ENCODE data around the gene MYLK2. TPM values are rescaled to one million over a fixed set of nuclear protein-coding genes. Genes with fewer than 3 reads are reported as not detected.

The MYLK2 gene
- total RNA-seq, 4 donors from 2014 or later: not detected

GRCh38 chr20:31875671-31876070, 56.5 kb downstream of the MYLK2 start:
- TF ChIP-seq, protein P1, sequence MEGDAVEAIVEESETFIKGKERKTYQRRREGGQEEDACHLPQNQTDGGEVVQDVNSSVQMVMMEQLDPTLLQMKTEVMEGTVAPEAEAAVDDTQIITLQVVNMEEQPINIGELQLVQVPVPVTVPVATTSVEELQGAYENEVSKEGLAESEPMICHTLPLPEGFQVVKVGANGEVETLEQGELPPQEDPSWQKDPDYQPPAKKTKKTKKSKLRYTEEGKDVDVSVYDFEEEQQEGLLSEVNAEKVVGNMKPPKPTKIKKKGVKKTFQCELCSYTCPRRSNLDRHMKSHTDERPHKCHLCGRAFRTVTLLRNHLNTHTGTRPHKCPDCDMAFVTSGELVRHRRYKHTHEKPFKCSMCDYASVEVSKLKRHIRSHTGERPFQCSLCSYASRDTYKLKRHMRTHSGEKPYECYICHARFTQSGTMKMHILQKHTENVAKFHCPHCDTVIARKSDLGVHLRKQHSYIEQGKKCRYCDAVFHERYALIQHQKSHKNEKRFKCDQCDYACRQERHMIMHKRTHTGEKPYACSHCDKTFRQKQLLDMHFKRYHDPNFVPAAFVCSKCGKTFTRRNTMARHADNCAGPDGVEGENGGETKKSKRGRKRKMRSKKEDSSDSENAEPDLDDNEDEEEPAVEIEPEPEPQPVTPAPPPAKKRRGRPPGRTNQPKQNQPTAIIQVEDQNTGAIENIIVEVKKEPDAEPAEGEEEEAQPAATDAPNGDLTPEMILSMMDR (IDR thresholded peaks at IDR 0.05): no peak
- WGBS: 47% methylated on average over 2 of the region's 2 CpGs
- H3K27me3 ChIP-seq: no peaks in the 10 kb centered on the region
- no peaks in the 10 kb centered on the region for H3K36me3 ChIP-seq
- H3K4me3 ChIP-seq: no peak overlapping the region
- H3K27ac ChIP-seq: no peak overlapping the region
- H3K9me3 ChIP-seq: no peaks in the 10 kb centered on the region
- peaks cover 4% of the 10 kb centered on the region for H3K4me1 ChIP-seq
- DNase-seq (ENCODE audit: low spot score in 2 of 2): no peak

DNA sequence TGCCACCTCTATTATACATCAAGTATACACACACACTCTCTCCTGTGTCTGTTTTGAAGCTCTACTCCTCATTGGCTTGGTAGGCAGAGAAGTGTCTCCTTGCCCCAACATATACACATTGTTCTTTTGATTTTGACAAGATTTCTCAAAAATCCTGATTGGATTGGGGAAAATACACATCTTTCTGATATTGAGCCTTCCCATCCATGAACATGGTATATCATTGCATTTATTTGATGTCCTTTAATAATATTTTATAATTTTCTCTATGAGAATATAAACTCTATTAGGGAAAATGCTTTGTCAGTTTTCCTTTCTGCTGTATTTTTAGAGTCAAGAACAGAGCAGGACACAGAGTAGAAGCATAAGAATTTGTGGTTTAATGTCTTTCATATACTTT, 58.5 kb downstream of the MYLK2 start:
- Histone ChIP-seq H3K36me3 (no peaks in the 10 kb centered on the region), H3K9me3 (no peaks in the 10 kb centered on the region), H3K4me1 (no peaks in the 10 kb centered on the region), H3K27me3 (no peaks in the 10 kb centered on the region), H3K27ac (no peak overlapping the region), H3K4me3 (no peak overlapping the region)
- no peak for TF ChIP-seq POLR2AphosphoS5 (IDR thresholded peaks at IDR 0.05)
- TF ChIP-seq EP300 (IDR thresholded peaks at IDR 0.05): no peak
- DNase-seq (ENCODE audit: low spot score in 2 of 2): no peak

DNA sequence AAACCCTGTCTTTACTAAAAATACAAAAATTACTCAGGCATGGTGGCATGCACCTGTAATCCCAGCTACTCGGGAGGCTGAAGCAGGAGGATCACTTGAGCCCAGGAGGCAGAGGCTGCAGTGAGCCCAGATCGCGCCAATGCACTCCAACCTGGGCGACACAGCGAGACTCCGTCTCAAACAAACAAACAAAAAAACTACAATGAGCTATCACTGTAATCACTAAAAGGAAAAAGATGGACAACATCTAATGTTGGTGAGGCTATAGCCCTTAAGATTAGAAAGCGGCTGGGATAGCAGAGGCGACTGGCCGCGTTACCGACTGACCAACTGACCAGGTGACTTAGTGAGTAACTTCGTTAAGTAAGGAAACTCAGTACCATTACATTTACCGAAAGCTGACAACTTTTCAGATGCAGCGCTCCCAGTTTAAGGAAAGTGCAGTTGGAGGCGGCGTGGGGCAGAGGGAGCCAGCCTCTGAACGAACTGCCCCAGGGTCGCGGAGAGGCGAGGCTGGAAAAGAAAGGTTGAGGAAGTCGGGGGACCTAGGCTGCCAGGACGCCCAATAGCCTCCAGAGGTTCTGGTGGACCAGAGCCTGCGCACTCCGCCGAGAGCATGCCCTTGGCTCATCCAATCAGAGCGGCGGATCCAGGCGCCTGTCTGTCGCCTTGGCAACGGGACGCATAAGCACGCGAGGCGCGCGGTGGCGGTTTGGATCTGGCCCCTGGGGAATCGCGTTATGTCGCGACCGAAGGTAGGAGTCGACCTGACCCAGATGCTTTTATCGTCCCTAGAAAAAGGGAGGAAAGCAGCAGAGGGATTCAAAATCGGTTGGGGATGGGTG, 60.2 kb downstream of the MYLK2 start:
- no peaks in the 10 kb centered on the region for H3K36me3 ChIP-seq
- peak; percentile 96 for DNase-seq (ENCODE audit: low spot score in 2 of 2)
- H3K4me1 ChIP-seq: no peaks in the 10 kb centered on the region
- TF ChIP-seq EP300 (IDR thresholded peaks at IDR 0.05) (no peak), POLR2A (IDR thresholded peaks at IDR 0.05) (no peak), POLR2AphosphoS5 (IDR thresholded peaks at IDR 0.05) (no peak)
- TF ChIP-seq, protein P1 (IDR thresholded peaks at IDR 0.05): no peak
- peak overlapping the region; percentile 1 for H3K27ac ChIP-seq
- 15% methylated on average over 27 of the region's 45 CpGs for WGBS
- H3K27me3 ChIP-seq: no peaks in the 10 kb centered on the region
- peak overlapping the region; percentile 51 for H3K4me3 ChIP-seq
- no peaks in the 10 kb centered on the region for H3K9me3 ChIP-seq

GRCh38 chr20:31881945-31882344, 62.8 kb downstream of the MYLK2 start:
- no peaks in the 10 kb centered on the region for H3K4me1 ChIP-seq
- H3K27ac ChIP-seq: no peak overlapping the region
- H3K27me3 ChIP-seq: no peaks in the 10 kb centered on the region
- no peak for DNase-seq (ENCODE audit: low spot score in 2 of 2)
- no peaks in the 10 kb centered on the region for H3K36me3 ChIP-seq
- no peak overlapping the region for H3K4me3 ChIP-seq
- TF ChIP-seq POLR2A (IDR thresholded peaks at IDR 0.05) (no peak), EP300 (IDR thresholded peaks at IDR 0.05) (no peak), POLR2AphosphoS5 (IDR thresholded peaks at IDR 0.05) (no peak)
- TF ChIP-seq, protein P1 (IDR thresholded peaks at IDR 0.05): no peak
- no peaks in the 10 kb centered on the region for H3K9me3 ChIP-seq
- 72% methylated on average over 5 of the region's 5 CpGs for WGBS

GRCh38 chr20:31883829-31884228, 64.7 kb downstream of the MYLK2 start:
- no peak overlapping the region for H3K4me3 ChIP-seq
- no peaks in the 10 kb centered on the region for H3K9me3 ChIP-seq
- H3K4me1 ChIP-seq: no peaks in the 10 kb centered on the region
- TF ChIP-seq POLR2A (IDR thresholded peaks at IDR 0.05) (no peak), EP300 (IDR thresholded peaks at IDR 0.05) (no peak), POLR2AphosphoS5 (IDR thresholded peaks at IDR 0.05) (no peak)
- TF ChIP-seq, protein P1 (IDR thresholded peaks at IDR 0.05): no peak
- no peaks in the 10 kb centered on the region for H3K27me3 ChIP-seq
- H3K36me3 ChIP-seq: no peaks in the 10 kb centered on the region
- no peak for DNase-seq (ENCODE audit: low spot score in 2 of 2)
- H3K27ac ChIP-seq: no peak overlapping the region

Other genes with a start within 250 kb of the MYLK2 start
- 100 to 1,000 TPM; 335 to 766 (median 507) TPM for gene ID1, start 214.1 kb upstream of the MYLK2 start, total RNA-seq
- gene COX4I2, start 181.4 kb upstream of the MYLK2 start, total RNA-seq: 1 to 10 TPM in 1 of 4 donors, not detected in 3; 2.7 TPM
- gene BCL2L1, start 96.5 kb upstream of the MYLK2 start, total RNA-seq: 100 to 1,000 TPM; 104 to 120 (median 107) TPM
- 10 to 100 TPM in 2 of 4 donors, 1 to 10 TPM in 2; 4.4 to 11.2 (median 9.7) TPM for gene TPX2, start 80.1 kb upstream of the MYLK2 start, total RNA-seq
- gene FOXS1, start 26.2 kb downstream of the MYLK2 start, total RNA-seq: not detected
- 1 to 10 TPM in 3 of 4 donors, not detected in 1; 1.1 to 2.4 (median 1.1) TPM for gene DUSP15, start 51.2 kb downstream of the MYLK2 start, total RNA-seq
- under 1 TPM in 2 of 4 donors, not detected in 2; 0.49 to 0.68 TPM for gene TTLL9, start 51.3 kb downstream of the MYLK2 start, total RNA-seq
- 10 to 100 TPM in 1 of 4 donors, 1 to 10 TPM in 3; 5.1 to 12.3 (median 7.8) TPM for gene PDRG1, start 132.7 kb downstream of the MYLK2 start, total RNA-seq
- not detected for gene XKR7, start 148.8 kb downstream of the MYLK2 start, total RNA-seq
- 1 to 10 TPM in 3 of 4 donors, under 1 TPM in 1; 0.62 to 3.4 (median 1.4) TPM for gene CCM2L, start 191.1 kb downstream of the MYLK2 start, total RNA-seq
- 1 to 10 TPM; 5.0 to 10.0 (median 6.6) TPM for gene HCK, start 232.9 kb downstream of the MYLK2 start, total RNA-seq